Common myeloid progenitor, CD34-positive (primary cell): ENCODE data around the gene TSHZ3.

Experiments used
- CTCF ChIA-PET: fragments of 350-600 bp; sonication (Branson Sonifier 250); formaldehyde crosslinking; loops from one replicate; lab custom pipeline; 2021; ENCODE audit warnings: antibody characterized with exemption; lab: Charles Lee
- POLR2A ChIA-PET: fragments of 350-600 bp; sonication (Branson Sonifier 250); formaldehyde crosslinking; loops from one replicate; lab custom pipeline; 2021; ENCODE audit warnings: antibody characterized with exemption; lab: Charles Lee
- DNase-seq, 3 donors: peaks; one replicate each; pipeline versions ENCODE4 v3.0.0 to v3.0.0-alpha.2; 2013
- H3K27ac ChIP-seq, 2 experiments: 1 replicate in 1 of 2; 2 replicates in 1 of 2; pipeline ENCODE4 v1.7.0; 2013; ENCODE audit warnings: inconsistent platforms in 2 of 2, low read length in 2 of 2, mild to moderate bottlenecking in 2 of 2, low read depth in 1 of 2, moderate library complexity in 1 of 2; ENCODE audit not compliant: severe bottlenecking in 2 of 2, insufficient read depth in 1 of 2, poor library complexity in 1 of 2
- H3K27me3 ChIP-seq, 5 experiments: replicated peaks in 2 of 5; 1 replicate in 3 of 5; 2 replicates in 2 of 5; pipeline versions ENCODE4 v1.6.1 to v1.7.0; 2013; ENCODE audit warnings: low read length in 4 of 5, mild to moderate bottlenecking in 2 of 5, moderate library complexity in 2 of 5, inconsistent platforms in 1 of 5; ENCODE audit not compliant: insufficient read depth in 5 of 5, control insufficient read depth in 4 of 5
- H3K36me3 ChIP-seq, 4 experiments: 1 replicate in 2 of 4; 2 replicates in 2 of 4; pipeline versions ENCODE4 v1.6.1 to v1.7.0; 2013; ENCODE audit warnings: low read length in 3 of 4, control low read depth in 1 of 4, mild to moderate bottlenecking in 1 of 4; ENCODE audit not compliant: control insufficient read depth in 4 of 4, insufficient read depth in 4 of 4
- H3K4me1 ChIP-seq, 4 experiments: 1 replicate in 3 of 4; 2 replicates in 1 of 4; pipeline versions ENCODE4 v1.6.1 to v1.7.1; 2013; ENCODE audit warnings: low read length in 3 of 4, mild to moderate bottlenecking in 3 of 4, control low read depth in 1 of 4, inconsistent platforms in 1 of 4, moderate library complexity in 1 of 4; ENCODE audit not compliant: control insufficient read depth in 4 of 4, insufficient read depth in 4 of 4; ENCODE audit errors: control extremely low read depth in 1 of 4
- H3K4me3 ChIP-seq, 7 experiments: 1 replicate in 4 of 7; 2 replicates in 3 of 7; pipeline versions ENCODE4 v1.5.1 to v1.7.0; 2013; ENCODE audit warnings: mild to moderate bottlenecking in 7 of 7, low read length in 6 of 7, moderate library complexity in 6 of 7, inconsistent platforms in 2 of 7, low read depth in 2 of 7, control low read depth in 1 of 7; ENCODE audit not compliant: insufficient read depth in 4 of 7, control insufficient read depth in 1 of 7; ENCODE audit errors: extremely low read depth in 1 of 7
- H3K9me3 ChIP-seq, 5 experiments: 1 replicate in 4 of 5; 2 replicates in 1 of 5; pipeline versions ENCODE4 v1.6.1 to v1.7.1; 2013; ENCODE audit warnings: low read length in 4 of 5, mild to moderate bottlenecking in 2 of 5, inconsistent platforms in 1 of 5, low read depth in 1 of 5, moderate library complexity in 1 of 5; ENCODE audit not compliant: control insufficient read depth in 4 of 5, insufficient read depth in 2 of 5; ENCODE audit errors: control extremely low read depth in 1 of 5
- WGBS: methylation state at CpG from one replicate; pipeline ENCODE4 v1.1.5; 2013; ENCODE audit not compliant: insufficient coverage; 5-methylcytosine and 5-hydroxymethylcytosine counted together

TSHZ3 gene

GRCh38 chr19:31274251-31275067 lies 74.8 kb downstream of the TSHZ3 start:
- H3K36me3 ChIP-seq, result no peaks in the 10 kb centered on the region
- H3K27ac ChIP-seq, result no peak overlapping the region
- peaks cover 0 to 6% (median 2%) of the 10 kb centered on the region in 4 experiments for H3K4me1 ChIP-seq
- WGBS, result 74% methylated on average over 12 of the region's 19 CpGs
- H3K27me3 ChIP-seq, result no peaks in the 10 kb centered on the region
- DNase-seq, result peak in 2 of 3 donors; percentile 13 to 48
- H3K4me3 ChIP-seq, result no peak overlapping the region
- ChIA-PET POLR2A (no interaction called here), CTCF (no interaction called here)
- H3K9me3 ChIP-seq, result no peaks in the 10 kb centered on the region

GRCh38 chr19:31272583-31273106 lies 76.6 kb downstream of the TSHZ3 start:
- no peaks in the 10 kb centered on the region for H3K9me3 ChIP-seq
- no peak overlapping the region for H3K27ac ChIP-seq
- no peak overlapping the region for H3K4me3 ChIP-seq
- H3K27me3 ChIP-seq, result no peaks in the 10 kb centered on the region
- no peak for DNase-seq
- CTCF ChIA-PET, result no interaction called here
- H3K36me3 ChIP-seq, result no peaks in the 10 kb centered on the region
- WGBS, result 98% methylated on average over 12 of the region's 15 CpGs
- peaks cover 0 to 6% (median 2%) of the 10 kb centered on the region in 4 experiments for H3K4me1 ChIP-seq
- POLR2A ChIA-PET, result no interaction called here

GRCh38 chr19:31271306-31271911 lies 77.8 kb downstream of the TSHZ3 start:
- CTCF ChIA-PET, result no interaction called here
- POLR2A ChIA-PET, result no interaction called here
- H3K27me3 ChIP-seq, result no peaks in the 10 kb centered on the region
- H3K36me3 ChIP-seq, result no peaks in the 10 kb centered on the region
- H3K4me3 ChIP-seq, result no peak overlapping the region
- 92% methylated on average over 9 of the region's 12 CpGs for WGBS
- no peak for DNase-seq
- no peak overlapping the region for H3K27ac ChIP-seq
- no peaks in the 10 kb centered on the region for H3K9me3 ChIP-seq
- peaks cover 0 to 6% (median 2%) of the 10 kb centered on the region in 4 experiments for H3K4me1 ChIP-seq

- ChIA-PET CTCF (no interaction called here), POLR2A (no interaction called here)
- Histone ChIP-seq H3K27ac (no peak overlapping the region), H3K4me1 (peaks cover 0 to 6% (median 2%) of the 10 kb centered on the region in 4 experiments), H3K36me3 (no peaks in the 10 kb centered on the region), H3K27me3 (no peaks in the 10 kb centered on the region), H3K4me3 (no peak overlapping the region), H3K9me3 (no peaks in the 10 kb centered on the region)
- no peak for DNase-seq
- 98% methylated on average over 6 of the region's 6 CpGs for WGBS
These were observed 78.3 kb downstream of the TSHZ3 start for GRCh38 chr19:31270897-31271296.

DNA sequence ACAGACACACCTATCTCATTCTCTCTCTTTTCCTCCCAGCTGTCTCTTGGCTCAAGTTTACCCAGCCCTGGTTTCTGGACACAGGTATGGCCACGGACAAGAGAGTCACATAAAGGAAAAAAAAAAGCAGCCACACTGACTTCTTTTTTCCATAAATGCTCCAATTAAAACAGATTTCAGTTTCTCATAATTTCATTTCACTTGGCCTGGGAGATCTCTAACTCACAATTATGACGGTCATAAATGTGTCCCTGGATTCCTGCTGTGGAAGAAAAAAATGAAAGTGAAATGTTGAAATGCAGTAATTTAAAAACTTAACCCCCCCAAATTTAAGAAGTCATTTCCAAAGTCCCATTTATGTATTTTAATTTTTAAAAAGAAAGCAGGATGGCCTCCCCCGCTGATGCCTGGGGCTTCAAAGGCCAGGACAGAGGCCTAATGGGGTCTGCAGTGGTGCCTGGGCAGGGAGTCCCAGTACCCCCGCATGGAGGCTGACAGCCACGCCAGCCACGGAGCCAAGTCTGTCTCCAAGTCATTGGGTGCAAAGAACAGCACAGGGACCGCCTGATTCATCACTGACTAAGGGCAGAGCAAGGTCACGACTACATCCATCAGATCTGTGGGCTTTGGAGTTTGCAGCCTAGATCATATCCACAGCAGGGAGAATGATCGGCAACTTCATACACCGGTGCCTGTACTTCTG lies 79.7 kb downstream of the TSHZ3 start:
- POLR2A ChIA-PET, result no interaction called here

DNA sequence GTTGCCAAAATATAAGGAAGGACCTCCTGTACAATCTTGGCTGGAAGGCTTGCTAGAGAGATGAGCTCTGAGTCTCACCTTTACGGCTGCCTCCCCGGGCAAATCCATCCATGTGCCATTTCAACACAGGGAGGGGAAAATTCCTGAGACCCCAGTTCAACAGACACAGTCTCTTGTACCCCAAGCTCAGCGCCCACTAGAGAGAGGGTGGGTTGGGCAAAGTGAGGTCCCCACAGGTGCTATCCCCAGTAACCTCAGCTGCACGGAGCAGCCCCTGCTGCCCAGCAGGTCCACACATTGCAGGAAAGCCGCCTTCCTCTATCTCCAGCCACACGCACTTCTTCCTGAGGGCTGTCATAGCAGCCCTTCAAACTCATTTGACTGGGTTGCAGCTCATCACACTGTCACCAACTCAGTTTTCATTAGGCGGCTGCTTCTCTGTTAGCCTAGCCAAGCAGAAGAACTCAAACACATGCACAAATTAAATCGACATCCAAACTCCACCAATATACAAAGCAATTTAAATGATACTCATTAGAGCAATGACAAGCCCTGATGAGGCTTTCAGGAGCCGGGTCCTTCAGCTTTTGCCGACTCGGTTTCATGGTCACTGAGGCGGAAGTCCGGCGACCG lies 80.4 kb downstream of the TSHZ3 start:
- WGBS, result 94% methylated on average over 11 of the region's 15 CpGs
- DNase-seq, result no peak
- no peak overlapping the region for H3K4me3 ChIP-seq
- ChIA-PET CTCF (no interaction called here), POLR2A (no interaction called here)
- H3K27ac ChIP-seq, result no peak overlapping the region
- no peaks in the 10 kb centered on the region for H3K36me3 ChIP-seq
- H3K9me3 ChIP-seq, result no peaks in the 10 kb centered on the region
- H3K27me3 ChIP-seq, result no peaks in the 10 kb centered on the region
- no peaks in the 10 kb centered on the region for H3K4me1 ChIP-seq

More for the DNA sequence above, 79.7 kb downstream of the TSHZ3 start:
- Histone ChIP-seq H3K4me1 (peaks cover 0 to 1% (median 0%) of the 10 kb centered on the region in 4 experiments), H3K27ac (no peak overlapping the region), H3K4me3 (no peak overlapping the region), H3K27me3 (no peaks in the 10 kb centered on the region), H3K9me3 (no peaks in the 10 kb centered on the region), H3K36me3 (no peaks in the 10 kb centered on the region)
- 90% methylated on average over 7 of the region's 10 CpGs for WGBS
- CTCF ChIA-PET, result no interaction called here
- DNase-seq, result no peak
